ENCODE results near the gene FAM193B.

DNA sequence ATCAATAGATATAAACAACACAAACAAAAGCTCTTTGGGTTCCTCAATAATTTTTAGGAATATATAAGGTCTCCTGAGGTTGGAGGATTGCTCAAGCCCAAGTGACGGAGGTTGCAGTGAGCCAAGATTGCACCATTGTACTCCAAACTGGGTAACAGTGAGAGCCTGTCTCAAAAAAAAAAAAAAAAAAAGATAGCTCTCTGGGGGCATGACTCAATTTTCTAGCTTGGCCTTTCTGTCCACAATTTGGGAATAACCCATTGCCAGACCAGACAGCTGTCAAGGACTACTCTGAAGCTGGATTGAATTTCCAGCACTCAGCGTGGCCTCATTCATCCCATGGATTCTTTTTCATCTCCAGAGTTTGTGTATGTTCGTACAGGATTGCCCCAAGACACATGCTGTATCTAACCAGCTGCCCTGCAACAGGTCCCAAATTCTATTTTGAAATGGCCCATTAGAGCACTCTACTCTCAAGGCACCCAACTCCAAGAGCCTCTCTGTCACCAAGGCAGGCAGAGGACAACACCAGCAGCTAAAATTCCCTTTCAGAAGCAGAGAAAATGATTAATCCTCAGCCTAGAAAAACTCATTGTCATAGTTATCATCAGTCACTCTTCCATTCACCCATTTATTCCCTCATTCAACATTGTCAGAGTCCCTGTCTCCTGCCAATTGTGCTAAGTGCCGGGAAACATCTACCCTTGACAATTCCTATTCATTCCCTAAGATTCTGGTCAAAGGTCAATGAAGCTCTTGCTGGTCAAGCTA lies 8.7 kb downstream of the FAM193B start:
- TF ChIP-seq, protein P1, sequence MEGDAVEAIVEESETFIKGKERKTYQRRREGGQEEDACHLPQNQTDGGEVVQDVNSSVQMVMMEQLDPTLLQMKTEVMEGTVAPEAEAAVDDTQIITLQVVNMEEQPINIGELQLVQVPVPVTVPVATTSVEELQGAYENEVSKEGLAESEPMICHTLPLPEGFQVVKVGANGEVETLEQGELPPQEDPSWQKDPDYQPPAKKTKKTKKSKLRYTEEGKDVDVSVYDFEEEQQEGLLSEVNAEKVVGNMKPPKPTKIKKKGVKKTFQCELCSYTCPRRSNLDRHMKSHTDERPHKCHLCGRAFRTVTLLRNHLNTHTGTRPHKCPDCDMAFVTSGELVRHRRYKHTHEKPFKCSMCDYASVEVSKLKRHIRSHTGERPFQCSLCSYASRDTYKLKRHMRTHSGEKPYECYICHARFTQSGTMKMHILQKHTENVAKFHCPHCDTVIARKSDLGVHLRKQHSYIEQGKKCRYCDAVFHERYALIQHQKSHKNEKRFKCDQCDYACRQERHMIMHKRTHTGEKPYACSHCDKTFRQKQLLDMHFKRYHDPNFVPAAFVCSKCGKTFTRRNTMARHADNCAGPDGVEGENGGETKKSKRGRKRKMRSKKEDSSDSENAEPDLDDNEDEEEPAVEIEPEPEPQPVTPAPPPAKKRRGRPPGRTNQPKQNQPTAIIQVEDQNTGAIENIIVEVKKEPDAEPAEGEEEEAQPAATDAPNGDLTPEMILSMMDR (IDR thresholded peaks at IDR 0.05; ENCODE audit: insufficient read depth, low read length): no peak
- TF ChIP-seq, protein P2, sequence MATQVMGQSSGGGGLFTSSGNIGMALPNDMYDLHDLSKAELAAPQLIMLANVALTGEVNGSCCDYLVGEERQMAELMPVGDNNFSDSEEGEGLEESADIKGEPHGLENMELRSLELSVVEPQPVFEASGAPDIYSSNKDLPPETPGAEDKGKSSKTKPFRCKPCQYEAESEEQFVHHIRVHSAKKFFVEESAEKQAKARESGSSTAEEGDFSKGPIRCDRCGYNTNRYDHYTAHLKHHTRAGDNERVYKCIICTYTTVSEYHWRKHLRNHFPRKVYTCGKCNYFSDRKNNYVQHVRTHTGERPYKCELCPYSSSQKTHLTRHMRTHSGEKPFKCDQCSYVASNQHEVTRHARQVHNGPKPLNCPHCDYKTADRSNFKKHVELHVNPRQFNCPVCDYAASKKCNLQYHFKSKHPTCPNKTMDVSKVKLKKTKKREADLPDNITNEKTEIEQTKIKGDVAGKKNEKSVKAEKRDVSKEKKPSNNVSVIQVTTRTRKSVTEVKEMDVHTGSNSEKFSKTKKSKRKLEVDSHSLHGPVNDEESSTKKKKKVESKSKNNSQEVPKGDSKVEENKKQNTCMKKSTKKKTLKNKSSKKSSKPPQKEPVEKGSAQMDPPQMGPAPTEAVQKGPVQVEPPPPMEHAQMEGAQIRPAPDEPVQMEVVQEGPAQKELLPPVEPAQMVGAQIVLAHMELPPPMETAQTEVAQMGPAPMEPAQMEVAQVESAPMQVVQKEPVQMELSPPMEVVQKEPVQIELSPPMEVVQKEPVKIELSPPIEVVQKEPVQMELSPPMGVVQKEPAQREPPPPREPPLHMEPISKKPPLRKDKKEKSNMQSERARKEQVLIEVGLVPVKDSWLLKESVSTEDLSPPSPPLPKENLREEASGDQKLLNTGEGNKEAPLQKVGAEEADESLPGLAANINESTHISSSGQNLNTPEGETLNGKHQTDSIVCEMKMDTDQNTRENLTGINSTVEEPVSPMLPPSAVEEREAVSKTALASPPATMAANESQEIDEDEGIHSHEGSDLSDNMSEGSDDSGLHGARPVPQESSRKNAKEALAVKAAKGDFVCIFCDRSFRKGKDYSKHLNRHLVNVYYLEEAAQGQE (IDR thresholded peaks at IDR 0.05; ENCODE audit: insufficient replicate concordance, low read depth): no peak
- no peak for TF ChIP-seq POLR2AphosphoS5 (IDR thresholded peaks at IDR 0.05; ENCODE audit: low read depth)

Data from HL-60 (cell line).